GM19455 (cell line): ENCODE measurements around the gene KPTN.

Source experiments
- ATAC-seq: cut with Tn5 transposase; IDR thresholded peaks from one replicate; pipeline ENCODE4 v1.9.1; 2021; ENCODE audit not compliant: unreplicated experiment

KPTN gene

GRCh38 chr19:47436712-47437401 lies 47.2 kb downstream of the KPTN start:
- ATAC-seq: no peak

- no peak for ATAC-seq
These were observed 48.1 kb downstream of the KPTN start for GRCh38 chr19:47435883-47436417.

GRCh38 chr19:47435196-47435595 lies 48.8 kb downstream of the KPTN start:
- ATAC-seq: no peak

GRCh38 chr19:47434088-47434487 lies 49.9 kb downstream of the KPTN start:
- no peak for ATAC-seq

- no peak for ATAC-seq
These were observed 50.9 kb downstream of the KPTN start for GRCh38 chr19:47433121-47433520.

- ATAC-seq: no peak
These were observed 51.5 kb downstream of the KPTN start for GRCh38 chr19:47432499-47432898.

- ATAC-seq: no peak
These were observed 51.9 kb downstream of the KPTN start for GRCh38 chr19:47432091-47432490.

- no peak for ATAC-seq
These were observed 53.8 kb downstream of the KPTN start for GRCh38 chr19:47430041-47430802.

- ATAC-seq: no peak
These were observed 54.8 kb downstream of the KPTN start for GRCh38 chr19:47429140-47429793.

- no peak for ATAC-seq
These were observed 55.7 kb downstream of the KPTN start for GRCh38 chr19:47428177-47428894.

- no peak for ATAC-seq
These were observed 56.5 kb downstream of the KPTN start for GRCh38 chr19:47427241-47428176.
